Keratinocyte (primary cell): ENCODE results near the gene GLCE.

Experiments
- CTCF ChIP-seq, 3 experiments: IDR thresholded peaks in 1 of 3; conservative IDR thresholded peaks in 1 of 3; optimal IDR thresholded peaks in 1 of 3; 2 replicates in 2 of 3; 3 replicates in 1 of 3; pipeline versions ENCODE3 to v1.5.1; 2011; ENCODE audit warnings: low read length in 3 of 3, mild to moderate bottlenecking in 3 of 3, moderate library complexity in 2 of 3, control low read depth in 1 of 3, inconsistent platforms in 1 of 3; ENCODE audit not compliant: insufficient read depth in 2 of 3; ENCODE audit errors: extremely low read depth in 1 of 3
- EZH2 ChIP-seq: IDR thresholded peaks from one replicate; pipeline ENCODE4 v1.6.1; 2012; ENCODE audit warnings: inconsistent platforms, mild to moderate bottlenecking, low read length, moderate library complexity

DNA sequence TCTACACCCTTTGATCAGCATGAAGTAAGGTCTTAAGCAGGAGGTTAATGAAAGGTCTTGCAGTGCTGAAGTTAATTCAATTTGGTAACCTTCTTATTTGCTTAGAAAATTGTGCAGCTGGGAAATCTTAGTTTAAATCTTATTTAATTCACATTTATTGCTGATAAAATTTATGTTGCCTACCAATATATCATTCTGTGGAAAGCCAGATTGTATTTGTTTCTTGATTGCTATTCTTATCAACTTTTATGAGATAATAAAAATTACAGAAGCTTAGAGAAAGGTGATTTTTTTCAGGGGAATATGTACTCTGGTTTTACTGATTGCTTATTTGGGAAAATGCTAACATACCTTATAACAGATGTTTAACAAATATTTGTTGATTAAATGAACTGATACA lies 74.2 kb downstream of the GLCE start:
- no peak for TF ChIP-seq CTCF (optimal IDR thresholded peaks at IDR 0.05 in 1 of 3, IDR thresholded peaks at IDR 0.05 in 1 of 3, conservative IDR thresholded peaks at IDR 0.05 in 1 of 3; ENCODE audit: extremely low read depth in 1 of 3, insufficient read depth in 2 of 3, low read length in 3 of 3)
- TF ChIP-seq EZH2, result no peak
